Measurements from ENCODE around the gene FLOT2.
"Not testable (repeated sequence)": the region's sequence is repeated elsewhere in the genome, so short reads cannot be mapped to it uniquely, and the experiment has no call there.

FLOT2 gene

DNA sequence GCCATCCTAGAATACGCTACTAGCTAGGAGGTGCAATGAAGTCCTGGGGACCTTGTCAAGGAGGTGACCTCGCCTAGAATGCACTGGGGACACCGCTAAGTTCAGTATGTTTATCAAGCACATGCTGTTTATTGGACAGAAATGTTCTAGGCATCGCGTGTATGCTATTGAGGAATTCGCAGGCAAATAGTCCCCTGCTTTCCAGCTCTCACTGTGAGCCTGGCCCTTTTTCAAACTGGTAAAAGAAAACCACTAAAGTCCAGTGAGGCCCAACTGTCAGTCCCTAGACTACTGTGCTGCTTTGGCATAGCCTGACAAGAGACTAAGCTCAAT, 53.8 kb downstream of the FLOT2 start:
- no peak for DNase-seq (ENCODE audit: low spot score)

DNA sequence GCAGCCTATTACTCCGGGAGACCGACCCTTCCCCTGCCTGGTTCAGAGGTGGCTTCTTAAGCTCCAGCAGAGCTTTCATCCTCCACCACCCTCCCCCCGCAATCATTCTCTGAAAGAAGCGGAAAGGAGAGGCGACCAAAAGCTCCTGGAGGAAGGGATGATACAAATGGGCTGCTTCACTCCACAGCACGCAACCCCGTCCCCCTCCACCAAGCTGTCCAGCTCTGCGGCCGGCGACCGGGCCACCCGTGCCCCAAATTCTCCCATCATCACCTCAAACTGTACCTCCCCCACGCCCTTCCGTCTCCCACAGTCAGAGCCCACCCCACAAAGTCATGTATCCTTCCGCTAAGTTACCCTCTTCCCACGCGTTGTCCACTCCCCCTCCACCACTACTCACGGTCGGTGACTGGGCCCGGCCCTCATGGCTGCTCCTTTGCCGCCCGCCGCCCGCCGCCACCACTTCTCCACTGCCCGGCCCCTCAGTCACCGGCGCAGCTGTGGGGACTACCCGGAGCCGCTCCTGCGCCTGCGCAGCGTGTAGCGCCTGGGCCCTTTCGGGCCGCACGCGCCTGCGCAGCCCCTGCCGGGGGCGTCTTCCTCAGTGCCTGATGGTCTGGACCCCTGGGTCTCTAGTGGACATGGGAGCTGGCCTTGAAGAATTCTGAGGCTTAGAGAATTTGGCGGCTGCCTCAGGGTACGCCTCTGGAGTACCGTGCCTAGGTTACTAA, 55.1 kb downstream of the FLOT2 start, which contains the start of gene FAM222B:
TSS of gene FAM222B (minus strand) at position 509 of the 731 bp plus-strand sequence. CDS start 76,123 bp downstream, outside the sequence.
- peak; percentile 98 for DNase-seq (ENCODE audit: low spot score)

- peak; percentile 23 for DNase-seq (ENCODE audit: low spot score)
Observed at GRCh38 chr17:28841901-28842281, 55.6 kb downstream of the FLOT2 start.

GRCh38 chr17:28839221-28839620, 58.3 kb downstream of the FLOT2 start:
- DNase-seq (ENCODE audit: low spot score) = no peak

DNA sequence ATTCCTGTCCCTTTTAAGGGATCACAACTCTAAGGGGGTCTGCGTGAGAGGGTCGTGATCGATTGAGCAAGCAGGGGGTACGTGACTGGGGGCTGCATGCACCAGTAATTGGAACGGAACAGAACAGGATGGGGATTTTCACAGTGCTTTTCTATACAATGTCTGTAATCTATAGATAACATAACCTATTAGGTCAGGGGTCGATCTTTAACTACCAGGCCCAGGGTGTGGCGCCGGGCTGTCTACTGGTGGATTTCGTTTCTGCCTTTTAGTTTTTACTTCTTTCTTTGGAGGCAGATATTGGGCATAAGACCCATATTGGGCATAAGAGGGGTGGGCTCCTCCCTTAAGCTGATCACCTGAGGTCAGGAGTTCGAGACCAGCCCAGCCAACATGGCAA, 61.0 kb downstream of the FLOT2 start:
- not testable (repeated sequence) for DNase-seq (ENCODE audit: low spot score)

GRCh38 chr17:28834420-28834819, 63.1 kb downstream of the FLOT2 start:
- DNase-seq (ENCODE audit: low spot score) = no peak
